Endothelial cell of umbilical vein (primary cell): ENCODE measurements around the gene HDAC7. TPM values are rescaled to one million over a fixed set of nuclear protein-coding genes. Genes with fewer than 3 reads are reported as not detected.

ENCODE experiments used
- BruUV-seq: library from RNA; stranded (reverse); fragments of 400-500 nt; replicated peaks from 2 replicates; lab custom pipeline; 2021; lab: Mats Ljungman, UMichigan
- CTCF ChIA-PET: fragments of 300-600, 350-600 bp; sonication (Branson Sonifier 250); formaldehyde crosslinking; loops from one replicate; lab custom pipeline; 2021; ENCODE audit warnings: antibody characterized with exemption, inconsistent platforms; lab: Charles Lee
- POLR2A ChIA-PET: fragments of 300-600, 350-600 bp; sonication (Branson Sonifier 250); formaldehyde crosslinking; loops from one replicate; lab custom pipeline; 2021; ENCODE audit warnings: antibody characterized with exemption, inconsistent platforms; lab: Charles Lee
- DNase-seq: peaks from one replicate; pipeline ENCODE4 v3.0.0-alpha.2; 2011; ENCODE audit warnings: low read depth, low spot score
- FAIRE-seq: peaks from 2 replicates; lab custom pipeline; 2011; peaks lifted over from hg19 to GRCh38; lab: Jason Lieb, UNC
- H2AFZ ChIP-seq: 2 replicates; pipeline ENCODE4 v1.6.0; 2012; ENCODE audit warnings: low read depth, low read length, control low read depth, inconsistent platforms
- H3K27ac ChIP-seq: 2 replicates; pipeline ENCODE4 v1.5.1; 2011; ENCODE audit warnings: low read depth, mild to moderate bottlenecking, control low read depth, low read length, moderate library complexity; ENCODE audit not compliant: insufficient read depth
- H3K27me3 ChIP-seq, 2 experiments: 2 replicates each; pipeline versions ENCODE4 v1.6.0 to v1.6.1; 2011; ENCODE audit warnings: low read length in 2 of 2, mixed read lengths in 1 of 2; ENCODE audit not compliant: control insufficient read depth in 2 of 2, insufficient read depth in 2 of 2
- H3K36me3 ChIP-seq, 2 experiments: 2 replicates in 1 of 2; 3 replicates in 1 of 2; pipeline ENCODE4 v1.5.1; 2011; ENCODE audit warnings: low read length in 2 of 2, mild to moderate bottlenecking in 1 of 2, moderate library complexity in 1 of 2; ENCODE audit not compliant: control insufficient read depth in 2 of 2, insufficient read depth in 2 of 2; ENCODE audit errors: extremely low read depth in 1 of 2
- H3K4me1 ChIP-seq: 3 replicates; pipeline ENCODE4 v1.5.1; 2011; ENCODE audit warnings: mild to moderate bottlenecking, low read length; ENCODE audit not compliant: control insufficient read depth, insufficient read depth; ENCODE audit errors: extremely low read depth
- H3K4me2 ChIP-seq: 2 replicates; pipeline ENCODE4 v1.6.1; 2011; ENCODE audit warnings: low read length, control low read depth, mixed read lengths; ENCODE audit not compliant: insufficient read depth
- H3K4me3 ChIP-seq, 3 experiments: fragments of 200-600 bp in 1 of 3; sonication (generic), shearing (Covaris generic) in 1 of 3; replicated peaks in 1 of 3; 2 replicates each; pipeline ENCODE4 v1.5.1; 2011 to 2016; ENCODE audit warnings: control low read depth in 3 of 3, low read length in 3 of 3, mild to moderate bottlenecking in 2 of 3, inconsistent platforms in 1 of 3, low read depth in 1 of 3, moderate library complexity in 1 of 3; ENCODE audit not compliant: insufficient read depth in 1 of 3
- H3K79me2 ChIP-seq: 2 replicates; pipeline ENCODE4 v1.6.0; 2012; ENCODE audit warnings: low read length, inconsistent platforms; ENCODE audit not compliant: control insufficient read depth, insufficient read depth
- H3K9ac ChIP-seq: replicated peaks from 2 replicates; pipeline ENCODE3; 2011; ENCODE audit warnings: low read length, control low read depth; ENCODE audit not compliant: insufficient read depth; ENCODE audit errors: extremely low read depth
- H3K9me1 ChIP-seq: replicated peaks from 3 replicates; pipeline ENCODE4 v1.6.0; 2011; ENCODE audit warnings: mild to moderate bottlenecking, low read length; ENCODE audit not compliant: control insufficient read depth, insufficient read depth; ENCODE audit errors: extremely low read depth
- H3K9me3 ChIP-seq: replicated peaks from 2 replicates; pipeline ENCODE4 v1.5.1; 2012; ENCODE audit warnings: low read length, inconsistent platforms; ENCODE audit not compliant: control insufficient read depth, insufficient read depth
- H4K20me1 ChIP-seq: replicated peaks from 2 replicates; pipeline ENCODE3; 2011; ENCODE audit warnings: mild to moderate bottlenecking, low read length; ENCODE audit not compliant: control insufficient read depth, insufficient read depth; ENCODE audit errors: extremely low read depth
- CTCF ChIP-seq, 2 donors: IDR thresholded peaks; 1 replicate in 1 of 2; 2 replicates in 1 of 2; pipeline ENCODE4 v1.5.1; 2011; ENCODE audit warnings: low read length in 2 of 2, mild to moderate bottlenecking in 2 of 2, moderate library complexity in 2 of 2, control low read depth in 1 of 2, inconsistent platforms in 1 of 2, low read depth in 1 of 2; ENCODE audit not compliant: insufficient read depth in 1 of 2; ENCODE audit errors: extremely low read depth in 1 of 2
- EZH2 ChIP-seq: IDR thresholded peaks from 2 replicates; pipeline ENCODE4 v1.6.1; 2012; ENCODE audit warnings: borderline replicate concordance, low read depth, mild to moderate bottlenecking, moderate library complexity, low read length, inconsistent platforms; ENCODE audit not compliant: severe bottlenecking
- FOS ChIP-seq: IDR thresholded peaks from 2 replicates; pipeline ENCODE4 v1.6.1; 2011; ENCODE audit warnings: mild to moderate bottlenecking, low read length, moderate library complexity, borderline replicate concordance; ENCODE audit not compliant: insufficient read depth
- GATA2 ChIP-seq: IDR thresholded peaks from 2 replicates; pipeline ENCODE4 v1.7.0; 2011; ENCODE audit warnings: low read depth, mild to moderate bottlenecking, moderate library complexity, mixed read lengths, low read length; ENCODE audit not compliant: insufficient read length, insufficient read depth
- JUN ChIP-seq: IDR thresholded peaks from 2 replicates; pipeline ENCODE4 v1.6.1; 2011; ENCODE audit warnings: borderline replicate concordance, low read depth; ENCODE audit not compliant: insufficient read length, insufficient read depth
- MAX ChIP-seq: IDR thresholded peaks from 2 replicates; pipeline ENCODE4 v1.6.1; 2011; ENCODE audit not compliant: insufficient read depth, insufficient read length
- MYC ChIP-seq: IDR thresholded peaks from one replicate; pipeline ENCODE4 v1.6.1; 2011; ENCODE audit warnings: mild to moderate bottlenecking, low read depth, low read length
- POLR2A ChIP-seq: IDR thresholded peaks from 2 replicates; pipeline ENCODE4 v1.6.1; 2012; ENCODE audit warnings: low read depth, mild to moderate bottlenecking, control low read depth, low read length
- POLR2AphosphoS5 ChIP-seq: IDR thresholded peaks from 2 replicates; pipeline ENCODE4 v1.6.1; 2012; ENCODE audit warnings: low read depth, mild to moderate bottlenecking, control low read depth, low read length, moderate library complexity; ENCODE audit not compliant: insufficient read depth
- dilution Hi-C: fragments of 300-500 bp; cut with MboI; formaldehyde crosslinking; loops from one replicate; pipeline ENCODE4 v1.15.0; 2019; ENCODE audit warnings: low sequenced_read_pairs; ENCODE audit not compliant: extremely low pct_ligation_motif_present
- intact Hi-C: fragments of 100-400 bp; cut with micrococcal nuclease; formaldehyde crosslinking; loops from one replicate; pipeline ENCODE4 v1.10.0; 2022
- polyA plus RNA-seq, 4 experiments: library from polyadenylated mRNA; depleted of rRNA in 3 of 4; stranded (reverse) in 3 of 4; unstranded in 1 of 4; fragments of >200 nt; gene quantifications; 2 replicates each; pipeline versions ENCODE4 v1.2.1 to v1.2.3, GENCODE V29; 2011 to 2012; ENCODE audit warnings: missing spikeins in 1 of 4
- total RNA-seq: library from RNA; stranded (reverse); gene quantifications from 2 replicates; pipeline ENCODE4 v1.2.3, GENCODE V29; 2021

Gene HDAC7
- total and polyA plus RNA-seq, 2 donors (not counting 3 experiments of a cell fraction or from before 2014, with no cell fraction given): 119 to 249 TPM

GRCh38 chr12:47823422-47824086 lies 3.9 kb upstream of the HDAC7 start:
- H3K4me3 ChIP-seq: no peak overlapping the region
- H4K20me1 ChIP-seq: no peaks in the 10 kb centered on the region
- BruUV-seq: no TSS peak
- peak; percentile 8 for FAIRE-seq
- ChIA-PET CTCF (interaction anchor here (2.3 to 7.8 kb wide), 2 partner anchors 12 to 14 kb away, joined by 8 to 246 read pairs; no protein-coding TSS in a partner anchor), POLR2A (no interaction called here)
- no peak overlapping the region for H3K9ac ChIP-seq
- H3K79me2 ChIP-seq: peaks cover 11% of the 10 kb centered on the region
- no peak overlapping the region for H3K4me2 ChIP-seq
- no peak for DNase-seq
- H3K36me3 ChIP-seq: no peaks in the 10 kb centered on the region
- H2AFZ ChIP-seq: no peak overlapping the region
- peaks cover 22% of the 10 kb centered on the region for H3K4me1 ChIP-seq
- no peaks in the 10 kb centered on the region for H3K9me1 ChIP-seq
- no peaks in the 10 kb centered on the region for H3K9me3 ChIP-seq
- H3K27me3 ChIP-seq: no peaks in the 10 kb centered on the region
- intact Hi-C loops (no loop called here), dilution Hi-C loops (no loop called here)
- H3K27ac ChIP-seq: no peak overlapping the region
- TF ChIP-seq POLR2AphosphoS5 (no peak), MYC (no peak), JUN (no peak), GATA2 (no peak), MAX (no peak), CTCF (IDR thresholded peaks at IDR 0.05; ENCODE audit: extremely low read depth in 1 of 2, insufficient read depth in 1 of 2, low read depth in 1 of 2, low read length in 2 of 2) (no peak), FOS (no peak), POLR2A (no peak), EZH2 (no peak)
